Osteoblast (primary cell): ENCODE measurements around the gene PRR23E. TPM values are rescaled to one million over a fixed set of nuclear protein-coding genes. Genes with fewer than 3 reads are reported as not detected.

Experiments
- DNase-seq: peaks from one replicate; pipeline ENCODE4 v3.0.0; 2011; ENCODE audit warnings: low spot score, mixed read lengths; ENCODE audit not compliant: insufficient read length; ENCODE audit errors: missing footprints
- H2AFZ ChIP-seq: 2 replicates; pipeline ENCODE4 v1.6.0; 2011; ENCODE audit warnings: mild to moderate bottlenecking, low read length
- H3K27ac ChIP-seq: 2 replicates; pipeline ENCODE4 v1.5.1; 2011; ENCODE audit warnings: mild to moderate bottlenecking, low read depth, low read length, moderate library complexity
- H3K27me3 ChIP-seq: 2 replicates; pipeline ENCODE4 v1.6.0; 2012; ENCODE audit warnings: mild to moderate bottlenecking, control low read depth, inconsistent platforms, low read length, moderate library complexity; ENCODE audit not compliant: insufficient read depth
- H3K36me3 ChIP-seq: 2 replicates; pipeline ENCODE4 v1.5.1; 2011; ENCODE audit warnings: mild to moderate bottlenecking, low read length, control low read depth, moderate library complexity; ENCODE audit not compliant: insufficient read depth
- H3K4me1 ChIP-seq: 2 replicates; pipeline ENCODE4 v1.5.1; 2011; ENCODE audit warnings: mild to moderate bottlenecking, low read length, control low read depth, moderate library complexity; ENCODE audit not compliant: insufficient read depth
- H3K4me2 ChIP-seq: 2 replicates; pipeline ENCODE4 v1.6.0; 2011; ENCODE audit warnings: mild to moderate bottlenecking, low read length; ENCODE audit not compliant: insufficient read depth
- H3K4me3 ChIP-seq: fragments of 200-600 bp; sonication (generic); 3 replicates; pipeline ENCODE4 v1.5.1; 2012; ENCODE audit warnings: mild to moderate bottlenecking, low read length, inconsistent platforms; ENCODE audit not compliant: insufficient read depth
- H3K79me2 ChIP-seq: 2 replicates; pipeline ENCODE4 v1.6.0; 2012; ENCODE audit warnings: mild to moderate bottlenecking, low read length, control low read depth, inconsistent platforms; ENCODE audit not compliant: insufficient read depth
- H3K9me3 ChIP-seq: 2 replicates; pipeline ENCODE4 v1.5.1; 2011; ENCODE audit warnings: low read depth, low read length, control low read depth
- H4K20me1 ChIP-seq: 2 replicates; pipeline ENCODE4 v1.6.0; 2012; ENCODE audit warnings: mild to moderate bottlenecking, low read length, control low read depth; ENCODE audit not compliant: insufficient read depth
- total RNA-seq: library from RNA; depleted of rRNA; stranded (reverse); fragments of >200 nt; gene quantifications from 2 replicates; pipeline ENCODE4 v1.2.3, GENCODE V29; 2012
- TF ChIP-seq, protein P1 (sequence below): IDR thresholded peaks from 2 replicates; pipeline ENCODE4 v1.5.1; 2011; ENCODE audit warnings: mild to moderate bottlenecking, low read depth, low read length, moderate library complexity; ENCODE audit errors: extremely low read depth

The PRR23E gene
- total RNA-seq, 1 donor, result not detected

DNA sequence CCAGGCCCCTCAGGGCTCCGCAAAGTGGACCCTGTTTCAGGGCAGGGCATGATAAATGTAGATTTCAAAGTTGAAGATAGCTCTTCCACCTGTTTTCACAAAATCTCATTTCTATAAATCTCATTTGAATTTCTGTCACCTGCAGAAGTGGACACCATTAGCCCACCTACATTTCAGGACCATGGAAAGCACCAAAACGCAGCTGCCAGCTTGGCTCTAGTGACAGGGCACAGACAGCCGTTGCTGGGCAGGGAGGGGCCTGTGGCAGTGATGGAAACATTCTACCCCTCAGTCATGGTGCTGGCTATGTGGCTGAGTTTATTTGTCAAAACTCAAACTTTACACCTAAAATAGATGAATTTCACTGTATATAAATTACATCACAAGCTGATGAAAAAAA is 40.4 kb downstream of the PRR23E start:
- no peak overlapping the region for H3K27ac ChIP-seq
- H3K4me3 ChIP-seq, result no peak overlapping the region
- TF ChIP-seq, protein P1, sequence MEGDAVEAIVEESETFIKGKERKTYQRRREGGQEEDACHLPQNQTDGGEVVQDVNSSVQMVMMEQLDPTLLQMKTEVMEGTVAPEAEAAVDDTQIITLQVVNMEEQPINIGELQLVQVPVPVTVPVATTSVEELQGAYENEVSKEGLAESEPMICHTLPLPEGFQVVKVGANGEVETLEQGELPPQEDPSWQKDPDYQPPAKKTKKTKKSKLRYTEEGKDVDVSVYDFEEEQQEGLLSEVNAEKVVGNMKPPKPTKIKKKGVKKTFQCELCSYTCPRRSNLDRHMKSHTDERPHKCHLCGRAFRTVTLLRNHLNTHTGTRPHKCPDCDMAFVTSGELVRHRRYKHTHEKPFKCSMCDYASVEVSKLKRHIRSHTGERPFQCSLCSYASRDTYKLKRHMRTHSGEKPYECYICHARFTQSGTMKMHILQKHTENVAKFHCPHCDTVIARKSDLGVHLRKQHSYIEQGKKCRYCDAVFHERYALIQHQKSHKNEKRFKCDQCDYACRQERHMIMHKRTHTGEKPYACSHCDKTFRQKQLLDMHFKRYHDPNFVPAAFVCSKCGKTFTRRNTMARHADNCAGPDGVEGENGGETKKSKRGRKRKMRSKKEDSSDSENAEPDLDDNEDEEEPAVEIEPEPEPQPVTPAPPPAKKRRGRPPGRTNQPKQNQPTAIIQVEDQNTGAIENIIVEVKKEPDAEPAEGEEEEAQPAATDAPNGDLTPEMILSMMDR, result no peak
- no peaks in the 10 kb centered on the region for H3K36me3 ChIP-seq
- H4K20me1 ChIP-seq, result no peaks in the 10 kb centered on the region
- DNase-seq, result no peak
- no peaks in the 10 kb centered on the region for H3K79me2 ChIP-seq
- no peaks in the 10 kb centered on the region for H3K4me1 ChIP-seq
- no peak overlapping the region for H3K4me2 ChIP-seq
- no peak overlapping the region for H2AFZ ChIP-seq
- no peaks in the 10 kb centered on the region for H3K9me3 ChIP-seq
- peaks cover 2% of the 10 kb centered on the region for H3K27me3 ChIP-seq

GRCh38 chr3:127234778-127235177 is 41.8 kb downstream of the PRR23E start:
- Histone ChIP-seq H3K36me3 (no peaks in the 10 kb centered on the region), H3K4me2 (no peak overlapping the region), H3K79me2 (no peaks in the 10 kb centered on the region), H4K20me1 (no peaks in the 10 kb centered on the region), H3K27me3 (peaks cover 9% of the 10 kb centered on the region), H3K27ac (no peak overlapping the region), H3K9me3 (no peaks in the 10 kb centered on the region), H3K4me3 (no peak overlapping the region), H3K4me1 (no peaks in the 10 kb centered on the region), H2AFZ (no peak overlapping the region)
- no peak for DNase-seq
- TF ChIP-seq, protein P1, result no peak

DNA sequence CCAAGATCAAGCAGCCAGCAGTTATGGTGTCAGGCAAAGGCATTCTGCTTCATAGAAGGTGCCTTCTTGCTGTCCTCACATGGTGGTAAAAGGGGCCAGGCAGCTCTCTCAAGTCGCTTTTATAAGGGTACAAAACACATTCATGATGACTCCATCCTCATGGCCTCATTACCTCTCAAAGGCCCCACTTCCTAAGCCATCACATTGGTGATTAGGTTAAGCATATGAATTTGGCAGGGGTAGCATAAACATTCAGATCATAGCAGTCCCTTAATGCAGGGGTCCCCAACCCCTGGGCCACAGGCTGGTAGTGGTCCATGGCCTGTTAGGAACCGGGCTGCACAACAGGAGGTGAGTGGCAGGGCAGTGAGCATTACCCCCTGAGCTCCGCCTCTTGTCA is 42.8 kb downstream of the PRR23E start:
- H3K4me3 ChIP-seq, result no peak overlapping the region
- DNase-seq, result no peak
- no peak overlapping the region for H2AFZ ChIP-seq
- TF ChIP-seq, protein P1, result no peak
- no peaks in the 10 kb centered on the region for H3K9me3 ChIP-seq
- no peak overlapping the region for H3K4me2 ChIP-seq
- no peaks in the 10 kb centered on the region for H3K36me3 ChIP-seq
- H3K27me3 ChIP-seq, result peaks cover 9% of the 10 kb centered on the region
- H3K79me2 ChIP-seq, result no peaks in the 10 kb centered on the region
- H4K20me1 ChIP-seq, result no peaks in the 10 kb centered on the region
- H3K27ac ChIP-seq, result no peak overlapping the region
- no peaks in the 10 kb centered on the region for H3K4me1 ChIP-seq

DNA sequence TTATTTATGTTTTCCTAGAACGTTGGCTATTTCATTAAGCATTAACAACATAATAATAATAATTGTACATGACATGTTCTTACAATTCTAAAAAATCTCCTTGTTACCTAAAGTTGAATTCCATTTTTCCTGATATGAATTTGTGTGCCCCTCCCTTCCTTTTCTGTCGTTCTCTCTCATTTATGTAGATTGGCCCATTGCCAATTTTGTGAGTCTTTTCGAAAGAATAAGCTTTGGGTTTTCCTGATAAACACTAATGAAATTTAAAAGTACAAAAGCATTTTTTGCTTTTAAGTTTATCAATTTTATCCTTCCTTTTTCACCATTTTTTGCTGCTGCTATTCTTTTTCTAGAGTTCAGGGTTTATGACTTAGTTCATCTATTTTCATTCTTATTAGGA is 44.9 kb downstream of the PRR23E start:
- Histone ChIP-seq H3K4me3 (no peak overlapping the region), H3K79me2 (no peaks in the 10 kb centered on the region), H2AFZ (no peak overlapping the region), H3K9me3 (no peaks in the 10 kb centered on the region), H3K27me3 (peaks cover 9% of the 10 kb centered on the region), H3K4me2 (no peak overlapping the region), H3K4me1 (no peaks in the 10 kb centered on the region), H3K36me3 (no peaks in the 10 kb centered on the region), H4K20me1 (no peaks in the 10 kb centered on the region), H3K27ac (no peak overlapping the region)
- no peak for DNase-seq
- TF ChIP-seq, protein P1, result no peak
